Daoy (cell line): ENCODE measurements around the gene PLA2G5. TPM values are rescaled to one million over a fixed set of nuclear protein-coding genes. Genes with fewer than 3 reads are reported as not detected.

ENCODE experiments used
- DNase-seq: peaks from one replicate; pipeline ENCODE4 v3.0.0-alpha.2; 2015; ENCODE audit warnings: low read depth
- total RNA-seq: library from RNA; depleted of rRNA; stranded (reverse); fragments of >200 nt; shearing (Covaris generic); gene quantifications from 2 replicates; pipeline ENCODE4 v1.2.3, GENCODE V29; 2014

PLA2G5 gene
- total RNA-seq, 1 experiment from 2014 or later = not detected

DNA sequence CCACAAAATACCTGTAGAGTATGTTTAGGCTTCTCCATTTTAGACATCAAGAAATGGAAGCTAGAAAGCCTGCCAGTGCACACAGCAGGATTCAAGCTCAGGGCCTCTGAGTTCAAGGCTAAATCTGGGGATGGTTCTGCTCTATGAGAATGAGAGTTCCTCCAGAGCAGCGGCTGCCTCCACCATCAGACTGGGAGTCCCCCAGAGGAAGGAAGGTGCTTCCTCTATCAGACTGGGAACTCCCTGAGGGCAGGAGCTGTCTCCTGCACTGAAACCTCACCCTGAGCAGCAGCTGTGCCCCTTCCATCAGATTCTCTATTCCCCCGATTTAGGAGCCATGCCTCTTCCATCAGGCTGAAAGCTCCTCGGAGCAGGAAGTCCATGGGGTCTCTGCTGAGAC, 20.1 kb downstream of the PLA2G5 start:
- no peak for DNase-seq

DNA sequence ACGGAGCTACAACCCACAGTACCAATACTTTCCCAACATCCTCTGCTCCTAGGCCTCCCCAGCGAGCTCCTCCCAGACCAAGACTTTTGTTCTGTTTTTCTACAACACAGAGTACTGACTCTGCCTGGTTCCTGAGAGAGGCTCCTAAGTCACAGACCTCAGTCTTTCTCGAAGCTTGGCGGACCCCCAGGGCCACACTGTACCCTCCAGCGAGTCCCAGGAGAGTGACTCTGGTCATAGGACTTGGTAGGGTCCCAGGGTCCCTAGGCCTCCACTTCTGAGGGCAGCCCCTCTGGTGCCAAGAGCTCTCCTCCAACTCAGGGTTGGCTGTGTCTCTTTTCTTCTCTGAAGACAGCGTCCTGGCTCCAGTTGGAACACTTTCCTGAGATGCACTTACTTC, 20.6 kb downstream of the PLA2G5 start:
- no peak for DNase-seq

DNA sequence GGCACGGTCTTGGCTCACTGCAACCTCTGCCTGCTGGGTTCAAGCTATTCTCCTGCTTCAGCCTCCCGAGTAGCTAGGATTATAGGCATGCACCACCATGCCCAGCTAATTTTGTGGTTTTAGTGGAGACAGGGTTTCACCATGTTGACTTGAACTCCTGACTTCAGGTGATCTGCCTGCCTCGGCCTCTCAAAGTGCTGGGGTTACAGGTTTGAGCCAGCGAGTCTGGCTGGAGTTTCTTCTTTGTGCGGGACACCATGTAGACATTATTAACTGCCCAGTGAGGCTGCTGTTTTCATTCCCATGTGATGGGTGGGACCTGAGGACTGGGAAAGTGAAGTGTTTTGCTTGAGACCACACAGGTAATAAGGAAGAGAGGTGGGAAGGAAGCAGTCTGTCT, 23.3 kb downstream of the PLA2G5 start:
- no peak for DNase-seq

DNA sequence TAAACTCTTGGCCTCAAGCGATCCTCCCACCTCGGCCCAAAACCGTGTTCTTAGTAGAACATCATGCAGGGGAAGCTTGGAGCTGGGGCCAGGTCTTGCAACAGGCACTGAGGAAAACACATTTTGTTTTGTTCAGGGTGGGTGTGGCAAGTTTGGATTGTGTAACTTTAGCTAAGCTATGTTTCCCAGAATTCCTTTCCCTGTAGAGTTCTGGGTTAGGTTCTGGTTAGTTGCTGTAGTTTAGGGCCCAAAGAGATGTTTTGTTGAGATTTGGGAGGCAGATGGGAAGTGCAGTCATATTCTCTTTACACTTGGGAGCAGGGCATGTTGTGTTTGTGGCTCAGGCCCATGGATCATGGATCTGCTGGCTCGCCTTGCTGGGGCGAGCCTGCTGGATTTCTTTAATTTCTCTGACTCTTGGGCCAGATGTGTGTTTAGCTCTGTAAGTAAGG, 24.0 kb downstream of the PLA2G5 start:
- no peak for DNase-seq

DNA sequence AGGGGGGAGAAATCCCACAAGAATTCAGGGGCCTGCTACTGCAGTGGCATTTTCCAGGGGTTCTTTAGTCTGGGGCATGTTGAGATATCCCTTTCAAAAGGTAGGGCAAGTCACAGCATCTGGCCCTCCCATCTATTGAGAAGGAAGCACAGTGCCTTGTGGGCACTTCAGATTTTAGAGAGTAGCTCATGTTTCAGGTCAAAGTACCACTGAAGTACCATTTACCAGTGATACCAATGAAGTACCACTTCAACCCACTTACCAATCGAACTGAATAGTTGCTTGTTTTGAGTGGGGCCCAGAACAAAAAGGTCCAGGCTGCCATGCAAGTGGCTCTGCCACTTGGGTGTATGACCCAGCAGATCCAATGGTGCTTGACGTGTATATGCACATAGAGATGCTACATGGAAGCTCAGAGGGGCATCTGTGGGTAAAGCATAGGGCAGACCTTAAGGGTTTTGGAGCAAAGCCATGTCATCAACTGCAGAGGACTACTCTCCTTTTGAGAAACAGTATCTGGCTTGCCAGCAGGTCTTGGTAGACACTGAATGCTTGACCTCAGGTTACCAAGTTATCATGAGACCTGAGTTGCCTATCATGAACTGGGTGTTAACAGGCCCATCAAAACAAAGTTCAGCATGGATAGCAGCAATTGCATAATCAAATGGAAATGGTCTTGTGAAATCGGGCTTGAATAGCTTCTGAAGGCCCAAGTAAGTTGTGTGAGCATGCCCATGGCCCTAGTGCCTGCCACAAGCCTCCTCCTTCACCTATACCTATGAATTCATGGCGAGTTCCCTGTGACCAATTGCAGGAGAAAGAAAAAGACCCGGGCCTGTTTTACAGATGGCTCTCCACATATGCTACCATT, 25.8 kb downstream of the PLA2G5 start:
- no peak for DNase-seq

DNA sequence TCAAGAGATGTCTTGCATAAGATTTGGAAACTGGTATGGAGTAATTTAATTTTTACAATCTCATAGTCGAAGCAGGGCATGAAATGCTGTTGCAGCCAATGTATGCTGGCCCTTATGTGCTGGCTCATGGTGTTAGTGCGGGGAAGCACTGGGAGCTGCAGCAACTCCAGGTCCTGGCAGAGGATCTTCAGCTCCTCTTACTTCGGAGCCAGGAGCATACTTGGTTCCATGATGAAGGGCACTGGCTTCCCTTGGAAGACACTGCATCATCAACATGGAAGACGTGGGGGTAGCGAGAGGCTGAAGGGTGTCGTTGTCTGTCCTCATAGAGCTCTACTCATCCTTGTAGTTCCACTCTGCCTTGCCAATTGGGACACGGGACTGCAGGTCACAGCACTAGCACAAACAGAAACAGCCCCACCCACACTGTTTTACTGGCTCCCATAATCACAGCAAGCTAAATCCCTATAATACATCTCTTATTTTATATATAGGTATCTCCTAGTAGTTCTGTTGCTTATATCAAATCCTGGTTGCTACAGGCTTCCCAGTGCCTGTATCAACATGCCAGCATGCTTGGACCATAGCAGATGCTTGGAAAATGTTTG, 26.9 kb downstream of the PLA2G5 start:
- DNase-seq = no peak

DNA sequence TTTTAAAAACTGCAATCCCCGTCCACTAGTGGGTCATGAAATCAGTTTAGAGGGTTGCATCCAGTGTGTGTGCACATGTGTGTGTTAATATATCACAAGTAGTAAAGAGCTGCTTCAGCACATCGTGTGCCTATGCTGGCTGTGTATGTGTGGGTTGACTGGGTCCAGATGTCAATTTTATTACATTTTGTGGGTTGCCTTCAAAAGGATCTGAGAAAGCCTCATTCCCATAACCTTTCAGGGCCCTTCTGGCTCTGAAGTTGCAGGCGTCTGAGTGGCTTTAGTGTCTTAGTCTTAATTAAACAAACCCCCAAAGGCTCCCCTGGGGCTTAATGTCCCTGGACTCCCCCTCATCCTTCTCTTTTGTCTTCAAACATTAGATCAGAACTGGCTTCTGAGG, 29.5 kb downstream of the PLA2G5 start:
- DNase-seq = no peak

DNA sequence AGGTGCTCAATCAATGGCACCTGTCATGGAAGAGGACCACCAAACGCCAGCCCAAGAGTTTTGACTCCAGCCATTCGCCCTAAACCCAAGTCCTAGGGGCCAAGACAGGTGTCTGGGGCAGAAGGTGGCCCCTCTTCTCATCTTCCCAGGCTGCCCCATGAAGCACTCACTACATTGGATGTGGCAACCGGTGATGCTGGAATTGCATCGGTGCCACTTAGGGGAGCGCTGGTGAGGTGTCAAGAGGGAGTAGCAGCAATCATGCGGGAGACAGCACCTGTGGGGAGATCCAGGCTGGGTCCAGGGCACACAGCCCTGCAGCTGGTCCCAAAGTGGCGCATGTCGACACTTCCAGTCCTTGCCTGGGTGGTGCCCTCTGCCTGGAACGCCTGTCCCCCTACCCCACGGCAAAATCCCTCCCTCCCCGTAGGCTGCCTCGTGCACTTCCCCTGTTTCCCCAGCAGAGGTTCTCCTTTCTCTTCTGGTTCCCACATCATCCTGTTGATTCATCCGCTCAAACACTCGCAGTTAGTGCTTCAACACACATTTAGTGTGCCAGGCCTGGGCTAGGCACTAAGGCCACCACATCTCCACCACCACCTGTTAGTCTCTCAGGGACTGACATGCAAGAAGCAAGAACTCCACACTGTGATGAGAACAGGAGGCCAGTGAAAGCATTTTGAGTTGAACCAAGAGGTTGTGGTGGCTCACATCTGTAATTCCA, 30.8 kb downstream of the PLA2G5 start:
- DNase-seq = peak; percentile 58

DNA sequence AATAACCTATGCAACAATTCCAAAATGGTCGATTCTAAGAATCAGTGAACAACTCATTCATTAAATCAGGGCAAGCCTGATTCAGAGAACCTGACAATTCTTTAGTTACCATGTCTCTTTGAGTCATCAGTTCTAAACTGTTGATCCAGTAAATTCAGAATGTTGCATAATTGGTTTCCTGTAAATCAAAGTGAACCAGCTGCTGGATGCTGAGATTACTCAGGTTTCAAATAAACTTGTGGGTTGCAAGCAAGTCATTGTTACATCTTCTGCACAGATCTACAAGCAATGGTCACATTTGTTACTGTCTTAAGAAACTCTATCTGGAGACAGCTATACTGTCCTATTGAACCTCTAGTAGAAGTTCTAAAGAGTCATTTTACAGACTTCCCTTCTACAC, 32.9 kb downstream of the PLA2G5 start:
- DNase-seq = peak; percentile 16

DNA sequence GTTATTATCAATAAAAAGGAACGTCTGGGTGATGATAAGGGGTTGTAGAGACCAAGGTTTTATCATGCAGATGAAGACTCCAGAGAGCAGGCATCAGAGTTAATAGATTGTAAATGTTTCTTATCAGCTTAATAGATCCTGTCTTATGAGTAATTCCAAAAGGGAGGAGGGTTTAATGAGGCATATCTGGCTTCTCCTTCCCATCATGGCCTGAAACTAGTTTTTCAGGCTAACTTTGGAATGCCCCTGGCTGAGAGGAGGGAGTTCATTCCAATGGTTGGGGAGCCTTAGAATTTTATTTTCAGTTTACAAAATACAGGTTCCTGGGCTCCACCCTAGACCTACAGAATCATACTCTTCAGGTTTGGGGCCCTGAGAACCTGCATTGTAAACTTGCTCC, 35.9 kb downstream of the PLA2G5 start:
- DNase-seq = peak; percentile 18

DNA sequence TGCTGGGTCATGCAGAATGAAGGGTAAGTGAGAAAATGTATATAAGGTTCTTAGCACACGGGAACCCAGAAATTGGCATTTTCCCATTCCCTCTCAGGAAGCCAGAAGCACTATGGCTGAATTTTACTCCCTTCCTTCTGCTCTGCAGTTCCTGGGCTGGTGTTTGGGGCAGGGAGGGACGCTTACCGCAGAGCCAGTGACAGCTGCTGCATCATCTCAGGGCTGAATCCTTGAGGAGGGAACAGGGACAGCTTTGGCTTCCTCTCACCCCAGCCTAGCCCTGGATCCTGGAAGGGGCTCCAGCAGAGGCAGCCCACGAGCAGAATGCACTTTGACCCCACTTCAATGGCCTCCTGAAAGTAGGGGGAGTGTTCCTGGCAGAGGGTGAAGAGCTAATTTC, 37.4 kb downstream of the PLA2G5 start:
- DNase-seq = no peak

DNA sequence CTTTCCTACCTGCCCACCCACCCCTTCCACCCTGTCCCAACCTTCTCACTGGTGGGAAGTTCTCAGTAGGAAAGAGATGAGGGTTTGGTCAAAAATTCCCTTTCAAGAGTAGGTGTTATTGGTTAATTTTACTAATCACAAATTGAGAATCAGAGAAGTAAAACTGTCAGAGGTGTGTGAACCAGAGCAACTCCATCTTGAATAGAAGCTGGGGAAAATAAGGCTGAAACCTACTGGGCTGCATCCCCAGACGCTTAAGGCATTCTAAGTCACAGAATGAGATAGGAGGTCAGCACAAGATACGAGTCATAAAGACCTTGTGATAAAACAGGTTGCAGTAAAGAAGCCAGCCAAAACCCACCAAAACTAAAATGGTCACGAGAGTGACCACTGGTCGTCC, 37.8 kb downstream of the PLA2G5 start:
- DNase-seq = no peak

DNA sequence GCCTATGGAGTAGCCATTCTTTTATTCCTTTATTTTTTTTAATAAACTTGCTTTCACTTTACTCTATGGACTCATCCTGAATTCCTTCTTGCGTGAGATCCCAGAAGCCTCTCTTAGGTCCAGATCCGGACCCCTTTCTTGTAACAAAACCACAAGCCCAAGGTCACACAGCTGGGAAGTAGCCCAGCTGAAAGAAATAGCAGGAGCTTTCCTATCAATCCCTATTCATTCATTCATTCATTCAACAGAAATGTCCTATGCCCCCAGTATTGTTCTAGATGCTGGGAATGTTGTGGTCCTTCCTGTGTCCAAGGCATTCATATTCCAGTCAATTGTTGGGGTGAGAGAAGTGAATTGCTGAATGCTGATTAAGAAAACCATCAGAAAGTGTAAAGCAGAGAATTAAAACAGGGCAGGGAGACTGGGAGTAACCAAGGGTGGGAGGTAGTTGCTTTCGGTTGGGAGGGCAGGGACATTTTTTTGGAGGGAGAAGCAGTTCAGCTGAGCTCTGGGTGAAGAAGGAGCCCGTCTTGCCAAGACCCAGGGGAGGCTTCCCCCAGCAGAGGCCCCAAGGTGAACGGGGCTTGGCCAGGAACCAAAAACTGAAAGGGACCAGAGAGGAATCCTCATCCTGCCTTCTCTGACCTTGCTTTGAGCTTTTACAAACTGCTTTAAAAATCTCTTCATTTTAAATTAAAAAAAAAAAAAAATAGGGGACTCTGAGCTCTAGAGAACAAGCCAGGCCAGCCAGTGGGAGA, 38.6 kb downstream of the PLA2G5 start:
- no peak for DNase-seq

DNA sequence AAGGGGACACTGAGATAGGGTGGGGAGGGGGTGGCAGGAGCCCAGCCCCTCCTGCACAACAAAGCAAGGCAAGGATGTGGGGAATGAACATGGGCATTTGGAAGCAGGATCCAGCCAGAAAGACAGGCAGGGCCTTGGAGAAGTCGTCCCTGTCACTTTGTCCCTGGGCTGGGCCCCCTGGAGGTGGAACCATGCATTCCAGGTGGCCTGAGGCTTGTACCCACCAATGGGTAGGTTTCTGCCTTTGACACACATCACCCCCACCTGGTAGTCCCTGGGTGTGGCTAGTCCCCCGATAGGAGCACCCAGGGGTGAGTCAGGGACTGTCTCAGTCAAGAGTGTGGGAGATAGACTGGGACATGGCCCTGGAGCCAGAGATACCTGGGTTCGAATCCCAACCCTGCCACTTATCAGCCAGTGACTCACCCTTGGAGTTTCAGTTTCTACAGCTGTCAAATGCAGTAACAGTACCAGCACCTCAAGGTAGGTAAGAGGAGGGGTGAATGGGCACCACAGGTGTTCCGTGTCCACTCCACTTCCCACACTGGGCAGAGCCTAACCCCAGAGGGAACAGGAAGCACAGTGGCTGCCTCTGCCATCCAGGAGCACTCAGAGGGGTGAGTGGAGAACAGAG, 39.3 kb downstream of the PLA2G5 start:
- peak; percentile 27 for DNase-seq

DNA sequence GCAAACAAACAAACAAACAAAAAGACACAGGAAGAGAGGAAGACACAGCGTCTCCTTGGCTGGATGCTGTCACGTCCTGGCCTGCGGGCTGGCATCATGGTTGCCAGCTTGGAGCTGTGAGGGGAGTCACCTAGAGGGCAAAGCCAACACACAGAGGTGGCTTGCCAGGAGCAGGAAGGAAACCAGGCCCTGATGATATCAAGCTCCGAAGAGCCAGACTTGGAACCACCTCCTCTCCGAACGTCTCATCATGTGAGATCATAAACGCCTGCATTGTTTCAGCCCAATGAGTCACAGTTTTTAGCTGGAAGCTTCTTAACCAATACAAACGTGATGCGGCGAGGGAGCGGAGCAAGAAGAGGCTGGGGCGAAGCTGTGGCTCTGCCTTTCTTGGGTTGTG, 40.7 kb downstream of the PLA2G5 start:
- DNase-seq = peak; percentile 67

DNA sequence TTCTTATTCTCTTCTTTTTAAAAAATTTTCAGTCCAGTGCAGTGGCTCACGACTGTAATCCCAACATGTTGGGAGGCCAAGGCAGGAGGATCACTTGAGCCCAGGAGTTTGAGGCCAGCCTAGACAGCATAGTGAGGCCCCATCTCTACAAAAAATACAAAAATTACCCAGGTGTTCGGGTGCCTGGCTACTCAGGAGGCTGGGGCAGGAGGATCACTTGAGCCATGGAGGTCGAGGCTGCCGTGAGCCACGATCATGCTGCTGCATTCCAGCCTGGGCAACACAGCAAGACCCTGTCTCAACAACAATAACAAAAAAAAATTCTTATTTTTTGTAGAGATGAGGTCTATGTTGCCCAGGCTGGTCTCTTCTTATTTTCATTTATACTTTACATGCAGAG, 41.5 kb downstream of the PLA2G5 start:
- DNase-seq = no peak

DNA sequence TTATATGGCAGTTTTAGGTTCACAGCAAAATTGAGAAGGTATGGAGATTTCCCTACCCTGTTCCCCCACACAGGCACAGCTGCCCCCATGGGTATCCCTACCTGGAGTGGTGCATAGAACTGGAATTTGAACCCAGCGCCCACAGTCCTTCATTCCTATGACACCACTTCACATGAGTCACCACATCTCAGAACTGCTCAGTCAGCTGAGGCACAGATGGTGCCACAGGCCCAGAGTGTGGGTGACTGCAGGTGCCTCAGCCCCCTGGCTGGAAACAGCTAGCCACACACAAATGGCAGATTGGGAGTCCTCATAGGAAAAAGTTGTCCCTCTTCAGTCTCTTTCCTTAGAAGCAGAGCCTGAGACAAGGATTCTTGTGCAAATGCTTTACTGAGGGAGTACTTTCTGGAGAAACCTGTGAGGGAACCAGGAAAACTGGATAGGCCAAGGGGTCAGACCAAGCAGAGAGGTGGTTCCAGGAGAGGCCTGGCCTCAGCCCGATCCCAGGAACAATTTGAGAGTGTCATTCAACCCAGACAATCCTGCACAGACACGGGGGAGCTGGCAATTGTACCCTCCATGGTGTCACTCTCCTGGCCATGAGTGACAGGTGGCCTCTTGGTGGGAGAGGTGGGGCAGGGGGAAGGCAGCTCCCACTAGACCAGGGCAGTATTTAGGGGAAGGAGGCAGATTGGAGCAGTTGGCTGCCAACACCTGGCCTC, 42.4 kb downstream of the PLA2G5 start:
- peak; percentile 25 for DNase-seq

DNA sequence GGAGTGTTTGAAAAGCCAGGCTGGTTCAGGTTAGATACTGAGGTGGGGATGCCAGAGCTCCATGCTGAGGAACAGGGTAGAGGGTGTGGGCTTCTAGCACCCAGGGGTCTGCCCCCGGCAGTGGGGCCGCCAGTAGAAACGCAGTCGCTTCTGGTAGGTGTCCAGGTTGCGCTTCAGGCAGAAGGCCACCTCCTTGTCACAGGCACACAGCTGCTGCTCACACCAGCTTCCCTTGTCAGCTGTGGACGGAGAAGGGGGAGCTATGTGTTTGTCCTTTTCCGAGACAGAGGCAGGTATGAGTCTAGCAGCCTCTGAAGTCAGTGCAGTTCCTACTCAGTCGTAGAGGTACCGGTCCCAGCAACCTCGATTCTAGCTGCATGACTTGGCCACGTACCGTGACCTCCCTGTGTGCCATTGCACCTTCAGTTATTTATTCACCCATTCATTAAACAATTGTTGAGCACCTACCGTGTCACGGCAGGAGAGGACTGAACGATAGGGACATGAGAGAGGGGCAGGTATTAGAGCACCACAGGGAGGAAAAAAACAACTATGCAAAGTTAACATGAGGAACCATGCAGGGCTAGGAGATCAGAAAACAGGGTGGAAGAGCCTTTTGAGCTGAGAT, 44.1 kb downstream of the PLA2G5 start:
- no peak for DNase-seq

DNA sequence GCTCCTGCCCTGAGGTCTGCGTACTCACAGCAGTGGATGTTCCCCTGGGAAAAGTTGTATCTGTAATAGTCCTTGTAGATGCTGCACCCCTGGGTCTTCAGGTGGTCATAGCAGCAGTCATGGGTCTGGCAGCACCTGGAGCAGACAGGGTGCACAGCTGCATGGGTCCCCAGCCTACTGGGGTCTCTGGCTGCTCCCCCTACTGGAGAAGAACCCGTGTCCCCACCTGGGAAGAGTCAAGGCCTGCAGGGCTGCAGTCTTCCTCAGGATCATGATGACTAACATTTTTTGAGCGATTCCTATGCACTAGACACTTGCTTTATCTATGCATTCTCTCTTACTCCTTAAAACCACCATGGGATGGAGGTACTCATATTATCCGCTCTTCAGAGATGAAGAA, 45.5 kb downstream of the PLA2G5 start:
- no peak for DNase-seq

DNA sequence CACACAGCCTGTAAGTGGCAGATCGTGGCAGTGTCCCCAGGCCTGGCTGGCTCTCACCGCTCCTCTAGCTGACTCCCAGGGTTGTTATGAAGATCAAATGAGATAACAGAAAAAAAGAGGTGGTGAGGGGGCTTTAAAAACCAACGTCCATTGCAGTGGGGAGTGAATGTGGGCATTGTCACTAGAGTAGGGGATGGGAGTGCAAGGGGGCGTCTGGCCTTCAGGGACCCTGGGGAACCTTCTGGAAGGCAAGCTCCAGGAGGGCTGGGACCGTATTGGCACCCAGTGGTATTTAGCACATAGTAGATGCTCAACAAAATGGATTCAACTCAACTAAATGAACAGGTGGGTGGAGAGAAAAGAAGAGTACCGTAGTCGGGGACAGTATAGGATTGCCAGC, 45.9 kb downstream of the PLA2G5 start:
- no peak for DNase-seq
